RWPE2 (cell line): ENCODE data around the gene AKT1S1.

ENCODE experiments used
- ATAC-seq: fragments of 200-7000 bp; cut with Tn5 transposase; 3 replicates; pipeline ENCODE4 v1.9.1; 2021; ENCODE audit warnings: low read depth
- DNase-seq: peaks from one replicate; pipeline ENCODE4 v3.0.0-alpha.2; 2020; ENCODE audit warnings: low spot score
- H3K27ac ChIP-seq: fragments of 450-650 bp; 2 replicates; pipeline ENCODE4 v1.5.1; 2017; ENCODE audit warnings: mild to moderate bottlenecking; ENCODE audit not compliant: poor library complexity, severe bottlenecking
- H3K27me3 ChIP-seq: fragments of 250-450 bp; sonication (Bioruptor Pico); 2 replicates; pipeline ENCODE4 v1.5.1; 2021; ENCODE audit warnings: mild to moderate bottlenecking, moderate library complexity; ENCODE audit not compliant: insufficient read depth, poor library complexity, severe bottlenecking
- H3K36me3 ChIP-seq: fragments of 250-450 bp; sonication (Bioruptor Pico); 2 replicates; pipeline ENCODE4 v1.5.1; 2020; ENCODE audit warnings: low read depth, mild to moderate bottlenecking, moderate library complexity
- H3K4me1 ChIP-seq: fragments of 250-450 bp; sonication (Bioruptor Pico); 2 replicates; pipeline ENCODE4 v1.5.1; 2021; ENCODE audit warnings: mild to moderate bottlenecking, moderate library complexity; ENCODE audit not compliant: insufficient read depth, poor library complexity, severe bottlenecking
- H3K4me3 ChIP-seq: fragments of 250-450 bp; sonication (Bioruptor Pico); 2 replicates; pipeline ENCODE4 v1.5.1; 2021; ENCODE audit warnings: mild to moderate bottlenecking, moderate library complexity; ENCODE audit not compliant: severe bottlenecking
- H3K9me3 ChIP-seq: fragments of 250-450 bp; sonication (Bioruptor Pico); 2 replicates; pipeline ENCODE4 v1.5.1; 2021; ENCODE audit warnings: mild to moderate bottlenecking, moderate library complexity; ENCODE audit not compliant: severe bottlenecking
- CTCF ChIP-seq: fragments of 450-650 bp; IDR thresholded peaks from one replicate; pipeline ENCODE4 v1.5.1; 2017; ENCODE audit warnings: mild to moderate bottlenecking, moderate library complexity; ENCODE audit not compliant: poor library complexity, severe bottlenecking

AKT1S1 gene

GRCh38 chr19:49882643-49883042 is 5.5 kb upstream of the AKT1S1 start:
- Histone ChIP-seq H3K9me3 (no peaks in the 10 kb centered on the region), H3K4me3 (no peak overlapping the region), H3K4me1 (no peaks in the 10 kb centered on the region), H3K27me3 (no peaks in the 10 kb centered on the region), H3K36me3 (peaks cover 38% of the 10 kb centered on the region), H3K27ac (no peak overlapping the region)
- DNase-seq (no peak), ATAC-seq (no peak)
- TF ChIP-seq CTCF = no peak

- H3K36me3 ChIP-seq = peaks cover 38% of the 10 kb centered on the region
- H3K27me3 ChIP-seq = no peaks in the 10 kb centered on the region
- no peak for TF ChIP-seq CTCF
- DNase-seq (no peak), ATAC-seq (no peak)
- no peaks in the 10 kb centered on the region for H3K9me3 ChIP-seq
- H3K27ac ChIP-seq = no peak overlapping the region
- H3K4me3 ChIP-seq = no peak overlapping the region
- no peaks in the 10 kb centered on the region for H3K4me1 ChIP-seq
These were observed 4.7 kb upstream of the AKT1S1 start for GRCh38 chr19:49881672-49882394.

GRCh38 chr19:49881186-49881585 is 4.0 kb upstream of the AKT1S1 start:
- Histone ChIP-seq H3K27me3 (no peaks in the 10 kb centered on the region), H3K4me1 (no peaks in the 10 kb centered on the region), H3K36me3 (peaks cover 38% of the 10 kb centered on the region), H3K27ac (no peak overlapping the region), H3K9me3 (no peaks in the 10 kb centered on the region), H3K4me3 (no peak overlapping the region)
- TF ChIP-seq CTCF = no peak
- ATAC-seq (no peak), DNase-seq (no peak)

- no peak for TF ChIP-seq CTCF
These were observed 3.2 kb upstream of the AKT1S1 start for GRCh38 chr19:49880162-49880869.

More at GRCh38 chr19:49880162-49880869, 3.2 kb upstream of the AKT1S1 start:
- Histone ChIP-seq H3K27me3 (no peaks in the 10 kb centered on the region), H3K27ac (no peak overlapping the region), H3K9me3 (no peaks in the 10 kb centered on the region), H3K4me1 (no peaks in the 10 kb centered on the region), H3K4me3 (no peak overlapping the region), H3K36me3 (peaks cover 38% of the 10 kb centered on the region)
- DNase-seq (no peak), ATAC-seq (no peak)
